Measurements from ENCODE around the gene PRDM5.

Gene PRDM5

DNA sequence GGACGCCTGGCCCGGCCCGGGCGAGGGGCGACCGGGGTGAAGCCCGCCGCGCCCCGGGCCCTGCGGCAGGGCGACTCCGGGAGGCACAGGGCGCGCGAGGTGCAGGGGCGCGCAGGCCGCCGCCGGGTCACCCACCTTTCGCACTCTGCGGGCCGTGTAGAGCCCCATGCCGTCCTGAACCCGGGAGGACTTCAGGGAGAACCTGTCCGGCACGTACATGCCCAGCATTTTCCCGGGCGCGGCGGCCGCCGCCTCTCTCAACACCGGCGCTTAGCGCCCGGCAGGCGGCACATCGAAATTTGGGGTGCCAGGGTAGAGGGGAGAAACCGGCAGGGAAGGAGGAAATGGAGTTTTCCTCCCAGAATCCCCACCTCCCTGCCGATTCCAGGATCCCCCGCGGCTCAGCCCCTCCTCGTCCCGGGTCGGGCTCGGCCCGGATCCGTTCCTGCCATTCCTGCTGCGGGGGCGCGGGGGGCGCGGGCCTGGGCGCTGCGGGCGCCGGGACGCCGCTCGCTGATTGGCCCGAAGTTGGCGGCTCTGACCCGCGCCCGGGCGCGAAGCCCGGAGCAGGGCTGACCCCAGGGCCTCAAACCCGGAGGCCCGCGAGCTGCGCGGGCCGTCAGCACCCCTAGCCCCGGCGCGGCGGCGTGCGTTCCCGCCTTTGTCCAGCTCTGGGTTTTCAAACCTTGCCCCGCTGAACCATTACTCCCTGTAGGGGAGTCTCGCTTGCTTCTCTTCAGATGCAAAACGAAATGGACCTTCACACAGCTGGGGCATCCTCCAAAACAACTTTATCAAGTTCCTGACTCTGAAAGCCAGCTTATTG lies at the start of gene PRDM5:
TSS of gene PRDM5 (minus strand) at position 346 of the 826 bp plus-strand sequence. CDS start at position 228, 118 bp downstream.
- DNase-seq: no peak

- DNase-seq: no peak
Observed at GRCh38 chr4:120971884-120972283, 49.4 kb upstream of the PRDM5 start.

DNA sequence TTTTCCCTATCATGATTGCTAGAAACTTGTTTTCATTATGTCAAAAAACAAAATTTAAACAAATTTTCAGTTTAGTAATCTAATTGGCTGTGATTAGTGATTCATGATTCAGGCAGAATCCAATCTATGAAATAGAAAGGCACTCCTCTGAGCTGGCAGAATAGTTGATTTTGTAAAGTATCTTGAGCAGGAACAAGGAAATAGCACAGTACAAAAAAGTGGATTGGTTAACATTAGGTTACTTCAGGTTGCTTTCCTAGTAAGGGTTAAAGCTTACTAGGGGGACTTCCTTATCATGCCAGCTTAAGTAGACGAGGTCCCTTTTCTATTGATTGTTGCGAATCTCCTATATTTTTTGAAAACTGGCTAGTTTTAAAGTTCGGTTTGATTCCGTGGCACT lies 43.4 kb upstream of the PRDM5 start:
- DNase-seq: no peak

- no peak for DNase-seq
Observed at GRCh38 chr4:120964596-120964995, 42.1 kb upstream of the PRDM5 start.

DNA sequence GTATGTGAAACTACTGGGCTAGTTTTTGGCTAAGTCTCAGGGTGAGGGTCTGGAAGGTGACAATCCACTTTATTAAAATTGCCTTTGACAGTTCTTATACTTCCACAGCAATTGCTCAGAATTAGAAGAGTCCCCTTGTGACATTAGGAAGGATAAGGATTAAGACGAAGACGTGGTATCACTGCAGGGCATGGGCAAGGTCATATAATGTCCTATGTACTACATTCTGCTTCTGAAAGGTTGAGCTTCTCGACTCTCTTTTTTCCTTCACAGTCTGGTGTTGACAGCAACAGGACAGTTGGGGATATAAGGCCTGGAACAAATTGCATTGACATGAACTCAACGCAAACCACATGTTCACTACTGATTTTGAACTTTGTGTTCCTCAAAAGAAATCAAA lies 40.9 kb upstream of the PRDM5 start:
- DNase-seq: no peak

DNA sequence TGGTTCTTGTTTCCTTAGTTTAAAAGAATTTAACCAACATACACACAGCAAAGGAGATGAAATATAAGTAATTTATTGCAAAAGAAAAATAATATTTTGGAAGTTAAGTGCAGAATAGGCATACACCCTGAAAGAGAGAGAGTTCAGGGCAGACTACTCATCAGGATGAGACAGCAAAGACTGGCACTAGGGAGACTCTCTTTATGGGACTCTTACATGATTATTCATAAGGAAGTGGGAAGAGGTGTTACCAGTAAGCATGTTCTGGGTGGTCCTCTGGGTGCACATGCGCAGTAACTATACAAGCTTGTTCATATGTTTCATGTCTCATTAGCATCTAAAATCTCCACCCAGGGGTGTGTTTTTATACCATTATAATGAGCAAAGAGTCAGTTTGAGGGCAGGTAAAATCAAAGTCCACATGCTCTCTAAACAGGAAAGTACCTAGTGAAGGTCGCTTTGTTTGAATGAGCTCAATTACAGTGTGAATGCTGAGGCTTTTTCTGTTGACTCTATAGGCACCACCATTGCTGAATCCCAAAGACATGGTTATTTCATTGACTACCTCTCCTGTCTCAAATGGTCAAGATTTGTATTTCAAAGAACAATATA lies 38.2 kb upstream of the PRDM5 start:
- DNase-seq: no peak

DNA sequence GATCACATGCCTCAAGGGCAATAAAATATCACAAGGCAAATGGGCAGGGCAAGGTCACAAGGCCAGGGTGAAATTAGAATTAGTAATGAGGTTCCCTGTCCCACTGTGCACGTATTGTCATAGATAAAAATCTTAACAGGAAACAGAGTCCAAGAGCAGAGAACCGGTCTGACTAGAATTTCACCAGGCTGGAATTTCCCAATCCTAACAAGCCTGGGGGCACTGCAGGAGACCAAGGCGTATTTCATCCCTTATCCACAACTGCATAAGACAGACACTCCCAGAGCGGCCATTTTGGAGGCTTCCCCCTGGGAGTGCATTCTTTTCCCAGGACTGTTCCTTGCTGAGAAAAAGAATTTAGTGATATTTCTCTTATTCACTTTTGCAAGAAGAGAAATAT lies 25.9 kb upstream of the PRDM5 start:
- no peak for DNase-seq

GRCh38 chr4:120942776-120943175 lies 20.2 kb upstream of the PRDM5 start:
- DNase-seq: no peak

DNA sequence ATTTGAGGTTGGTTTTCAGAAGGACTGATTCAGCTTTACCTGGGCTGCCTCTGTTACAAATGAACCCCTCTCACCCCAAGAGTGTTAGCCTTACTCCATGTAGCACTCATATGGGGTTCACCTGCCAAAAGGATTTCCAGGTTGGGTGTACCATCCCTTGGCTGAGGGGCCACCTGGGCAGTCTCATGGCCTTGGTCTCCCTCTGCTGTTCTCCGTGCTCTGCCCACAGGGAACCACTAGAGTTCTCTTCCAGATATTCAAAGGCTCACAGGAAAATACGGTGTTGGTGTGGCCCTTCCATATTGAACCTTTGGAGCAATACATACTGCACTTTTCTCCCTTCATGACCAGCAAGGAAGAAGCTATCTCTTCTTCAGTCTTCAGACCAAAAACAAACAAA lies 18.0 kb upstream of the PRDM5 start:
- DNase-seq: no peak

DNA sequence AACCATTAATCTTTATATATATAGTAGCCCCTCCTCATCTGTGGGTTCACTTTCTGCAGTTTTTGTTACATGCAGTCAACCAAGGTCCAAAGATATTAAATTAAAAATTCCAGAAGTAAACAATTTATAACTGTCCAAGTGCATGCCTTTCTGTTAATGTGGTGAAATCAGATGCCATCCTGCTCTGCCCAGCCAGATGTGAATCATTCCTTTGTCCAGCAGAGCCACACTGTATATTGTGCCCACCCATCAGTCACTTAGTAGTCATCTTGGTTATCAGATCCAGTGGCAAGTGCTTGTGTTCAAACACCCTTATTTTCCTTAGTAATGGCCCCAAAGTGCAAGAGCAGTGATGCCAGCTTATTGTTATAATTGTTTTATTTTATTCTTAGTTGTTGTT lies 17.2 kb upstream of the PRDM5 start:
- no peak for DNase-seq

DNA sequence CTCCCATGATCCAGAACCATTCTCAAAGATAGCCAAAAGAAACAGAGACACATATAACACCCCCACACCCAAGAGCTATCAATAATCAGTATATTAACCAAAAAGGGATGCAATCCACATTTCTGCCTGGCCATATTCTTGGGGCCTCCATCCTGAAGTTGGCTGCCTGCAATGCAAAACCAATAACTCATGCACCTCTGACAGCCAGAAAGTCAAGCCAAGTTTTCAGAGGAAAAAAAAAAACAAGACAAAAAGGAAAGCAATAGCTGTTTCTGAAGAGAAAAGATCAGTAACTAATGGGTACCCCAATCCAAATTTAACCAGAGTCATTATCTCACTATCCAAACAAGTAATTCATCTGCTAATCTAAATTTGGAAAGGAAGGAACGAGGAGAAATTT lies 7.3 kb upstream of the PRDM5 start:
- DNase-seq: no peak

GRCh38 chr4:120927801-120928409 lies 5.4 kb upstream of the PRDM5 start:
- no peak for DNase-seq

DNA sequence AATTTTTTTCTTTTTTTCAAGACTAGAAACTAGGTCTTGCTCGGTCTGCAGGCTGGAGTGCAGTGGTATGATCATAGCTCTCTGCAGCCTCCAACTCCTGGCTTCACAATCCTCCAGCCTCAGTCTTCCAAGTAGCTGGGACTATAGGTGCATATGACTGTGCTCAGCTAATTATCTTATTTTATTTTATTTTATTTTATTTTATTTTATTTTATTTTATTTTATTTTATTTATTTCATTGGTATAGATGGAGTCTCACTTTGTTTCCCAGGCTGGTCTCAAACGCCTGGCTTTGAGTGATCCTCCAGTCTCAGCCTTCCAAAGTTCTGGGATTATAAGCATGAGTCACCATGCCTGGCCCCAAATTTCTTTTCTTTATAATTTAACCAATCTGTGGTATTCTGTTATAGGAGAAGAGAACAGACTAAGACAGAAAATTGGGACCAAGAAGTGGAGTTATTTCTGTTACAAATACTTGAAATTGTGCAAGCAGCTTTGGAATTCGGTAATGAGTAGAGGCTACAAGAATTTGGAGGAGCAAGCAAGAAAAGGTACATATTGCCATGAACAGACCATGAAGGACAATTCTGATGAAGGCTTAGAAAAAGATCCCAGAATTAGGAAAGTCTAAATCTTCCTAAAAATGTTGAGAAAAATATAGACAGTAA lies 4.0 kb upstream of the PRDM5 start:
- DNase-seq: no peak

- DNase-seq: no peak
Observed at GRCh38 chr4:120924931-120925330, 2.4 kb upstream of the PRDM5 start.

DNA sequence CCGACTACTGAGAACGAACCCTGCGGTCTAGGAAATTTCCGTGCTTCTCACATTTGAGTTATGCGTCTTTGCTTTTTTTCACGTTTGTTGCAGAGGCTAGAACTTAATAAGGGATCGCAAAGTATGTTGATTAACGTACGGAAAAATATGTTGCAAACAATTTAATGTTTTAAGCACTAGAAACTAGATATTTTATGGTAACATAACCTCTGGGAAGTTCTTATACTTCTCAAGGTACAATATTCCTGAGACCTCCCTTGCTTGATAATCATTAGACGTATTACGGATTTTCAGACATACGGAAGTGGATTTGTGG lies 639 bp upstream of the PRDM5 start:
- DNase-seq: no peak

DNA sequence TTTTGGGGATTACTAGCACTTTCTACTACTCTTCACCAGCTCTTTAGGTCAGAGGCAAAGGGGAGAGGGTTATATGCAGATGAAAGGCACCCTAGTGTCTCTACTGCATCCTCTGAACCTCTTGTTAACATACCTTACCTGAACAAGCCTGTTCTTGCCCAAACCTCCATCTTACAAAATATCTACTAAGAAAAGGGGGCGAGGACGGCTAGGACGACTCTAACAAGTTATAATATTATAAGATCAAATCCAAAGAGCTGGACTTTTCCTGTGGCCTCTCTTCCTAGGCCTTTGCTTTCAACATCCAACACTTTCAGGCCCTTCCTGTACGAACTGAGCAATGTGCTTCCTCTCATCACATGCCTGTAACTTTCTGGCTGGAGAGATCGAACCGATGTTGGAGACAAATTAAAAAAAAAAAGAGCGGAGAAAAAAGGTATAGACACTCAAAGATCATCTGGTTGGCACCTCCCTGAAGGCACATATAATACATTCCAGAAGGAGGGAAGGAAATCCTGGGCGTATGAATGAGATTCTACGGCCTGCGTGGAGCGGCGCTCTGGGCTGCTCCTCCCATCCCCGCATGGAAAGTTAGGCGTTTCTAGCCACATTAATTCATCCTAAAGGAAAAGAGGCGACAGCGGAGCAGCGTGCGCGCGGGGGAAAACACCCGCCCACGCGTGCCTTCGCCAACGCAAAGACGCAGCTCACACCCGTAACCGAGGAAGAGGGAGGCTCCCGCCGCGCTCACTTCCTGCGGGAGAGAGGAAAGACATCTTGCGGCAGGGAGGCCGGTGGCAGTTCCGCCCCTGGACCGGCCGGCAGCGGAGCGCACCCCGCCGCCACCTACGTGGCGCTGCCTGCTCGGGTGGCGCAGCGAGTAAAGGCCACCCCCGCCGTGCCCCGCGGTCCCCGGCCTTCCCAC lies 808 bp downstream of the PRDM5 start:
- no peak for DNase-seq

- DNase-seq: no peak
Observed at GRCh38 chr4:120920666-120921065, 1.9 kb downstream of the PRDM5 start.

DNA sequence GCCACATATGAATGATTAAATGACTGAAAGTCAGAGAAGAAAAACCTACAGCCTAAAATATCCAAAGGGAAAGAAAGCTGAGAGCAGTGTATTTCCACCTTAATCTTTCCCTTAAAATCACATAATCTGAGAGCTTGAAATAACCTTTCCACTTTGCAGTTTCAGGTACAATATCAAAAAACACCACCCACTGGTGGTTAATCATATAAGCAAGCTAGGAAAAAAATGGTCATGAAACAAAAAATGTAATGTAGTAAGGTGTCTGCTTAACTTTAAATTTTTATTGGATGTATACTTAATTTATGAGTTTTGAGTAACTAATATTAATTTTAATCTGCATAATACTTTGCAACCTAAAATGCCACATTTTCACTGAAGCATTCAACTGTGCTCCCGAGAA lies 3.2 kb downstream of the PRDM5 start:
- no peak for DNase-seq

- DNase-seq: no peak
Observed at GRCh38 chr4:120918788-120919187, 3.7 kb downstream of the PRDM5 start.

DNA sequence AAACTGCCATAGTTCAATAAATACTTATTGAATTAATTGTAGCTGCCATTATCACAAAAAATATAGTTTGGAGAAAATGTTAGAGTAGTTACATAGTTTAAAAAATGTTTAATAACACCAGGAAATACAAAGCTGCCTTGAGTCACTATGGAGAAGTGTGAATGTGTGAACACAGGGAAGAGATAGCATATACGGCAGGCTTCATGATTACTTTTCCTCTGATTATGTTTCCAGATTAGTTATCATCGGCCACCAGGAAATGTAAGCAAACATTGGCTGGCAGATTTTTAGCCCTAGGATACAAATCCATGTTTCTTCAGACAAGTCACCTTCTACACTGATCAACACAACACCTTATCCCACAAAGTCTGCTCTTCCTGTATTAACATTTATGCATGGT lies 4.4 kb downstream of the PRDM5 start:
- DNase-seq: no peak

DNA sequence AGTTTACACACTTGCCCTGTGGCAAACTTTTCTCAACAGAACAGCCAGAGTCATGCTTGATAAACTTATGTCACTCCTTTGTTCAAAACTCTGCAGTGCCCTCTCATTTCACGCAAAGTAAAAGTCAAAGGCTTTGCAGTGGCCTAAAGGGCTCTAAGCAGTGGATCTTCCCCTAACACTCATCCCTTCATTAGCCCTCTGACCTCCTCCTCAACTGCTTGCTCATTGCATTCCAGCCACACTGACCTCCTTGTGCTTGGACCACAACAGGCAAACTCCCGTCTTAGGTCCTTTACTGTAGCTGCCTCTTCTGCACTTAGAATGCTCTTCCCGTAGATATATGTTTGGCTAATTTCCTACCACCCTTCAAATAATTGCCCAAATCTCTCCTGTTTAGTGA lies 5.6 kb downstream of the PRDM5 start:
- DNase-seq: no peak

DNA sequence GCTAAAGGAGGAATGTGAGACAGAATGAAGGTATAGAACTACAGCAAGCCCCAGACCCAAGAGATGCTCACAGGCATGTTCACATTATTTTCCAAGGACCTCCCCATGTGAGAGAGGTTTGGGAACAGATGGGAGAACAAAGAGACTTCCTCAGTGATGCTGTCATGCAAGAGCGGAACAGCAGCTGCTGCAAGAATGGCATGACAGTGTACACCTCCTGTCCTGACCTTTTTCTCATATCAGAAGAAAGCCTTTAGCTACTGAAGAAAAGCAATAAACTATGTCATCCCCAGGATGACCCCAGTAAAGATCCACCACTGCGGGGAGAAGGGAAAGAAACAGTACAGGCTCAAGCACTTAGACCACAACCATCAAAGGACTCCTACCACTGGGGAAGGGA lies 7.2 kb downstream of the PRDM5 start:
- DNase-seq: no peak

GRCh38 chr4:120903419-120903818 lies 19.1 kb downstream of the PRDM5 start:
- DNase-seq: no peak

Data from NCI-H2029 treated with DMSO at 0.1 percent for 48 hours (cell line).